ENCODE data around the gene CASTOR2.
A peak's percentile ranks its signal among the peaks of the same experiment; 100 is the strongest.
"Not testable (repeated sequence)": the region's sequence is repeated elsewhere in the genome, so short reads cannot be mapped to it uniquely, and the experiment has no call there.

Gene CASTOR2

GRCh38 chr7:75054744-75055143, 90.2 kb downstream of the CASTOR2 start:
- DNase-seq (ENCODE audit: low spot score) = peak; percentile 79

GRCh38 chr7:75055155-75055554, 90.7 kb downstream of the CASTOR2 start:
- no peak for DNase-seq (ENCODE audit: low spot score)

GRCh38 chr7:75055830-75056772, 91.6 kb downstream of the CASTOR2 start:
- no peak for DNase-seq (ENCODE audit: low spot score)

- DNase-seq (ENCODE audit: low spot score) = no peak
Measured at GRCh38 chr7:75058406-75058805, 93.9 kb downstream of the CASTOR2 start.

GRCh38 chr7:75064291-75064690, 99.8 kb downstream of the CASTOR2 start:
- DNase-seq (ENCODE audit: low spot score) = no peak

GRCh38 chr7:75064801-75065200, 100.3 kb downstream of the CASTOR2 start:
- DNase-seq (ENCODE audit: low spot score) = no peak

- DNase-seq (ENCODE audit: low spot score) = no peak
Measured at GRCh38 chr7:75066521-75066920, 102.0 kb downstream of the CASTOR2 start.

- DNase-seq (ENCODE audit: low spot score) = no peak
Measured at GRCh38 chr7:75072981-75073283, 108.4 kb downstream of the CASTOR2 start.

GRCh38 chr7:75074262-75074641, 109.7 kb downstream of the CASTOR2 start:
- DNase-seq (ENCODE audit: low spot score) = not testable (repeated sequence)
